ENCODE measurements around the gene PLB1.

GRCh38 chr2:28570431-28570830 lies 74.6 kb downstream of the PLB1 start:
- no peak for TF ChIP-seq CTCF (IDR thresholded peaks at IDR 0.05)
- TF ChIP-seq CBX2 (IDR thresholded peaks at IDR 0.05; ENCODE audit: borderline replicate concordance, low read depth) = no peak
- no peak for TF ChIP-seq REST (IDR thresholded peaks at IDR 0.05)
- TF ChIP-seq CHD2 (IDR thresholded peaks at IDR 0.05; ENCODE audit: low read length, partially characterized antibody) = no peak
- no peak for TF ChIP-seq FOSL2 (IDR thresholded peaks at IDR 0.05)
- TF ChIP-seq FOSL2 (CRISPR knock-in tag; IDR thresholded peaks at IDR 0.05) = no peak
- no peak for TF ChIP-seq MAX (IDR thresholded peaks at IDR 0.05)

All from A549 (cell line).